Ovary (tissue), 9 donors: ENCODE results near the gene NAA20. TPM values are rescaled to one million over a fixed set of nuclear protein-coding genes. Genes with fewer than 3 reads are reported as not detected.
A peak's percentile ranks its signal among the peaks of the same experiment; 100 is the strongest.

ENCODE experiments used
- DNase-seq, 5 donors: peaks; one replicate each; pipeline ENCODE4 v3.0.0-alpha.2; 2019 to 2020
- H3K27ac ChIP-seq, 2 donors: fragments of 200-600 bp; one replicate each; pipeline versions ENCODE4 v1.5.1 to v1.8.0; 2019 to 2022
- H3K27me3 ChIP-seq: fragments of 200-600 bp; one replicate; pipeline ENCODE4 v1.8.0; 2022
- H3K36me3 ChIP-seq: fragments of 200-600 bp; sonication (generic); one replicate; pipeline ENCODE4 v1.5.1; 2019
- H3K4me1 ChIP-seq: one replicate; pipeline ENCODE4 v1.8.1; 2013; ENCODE audit warnings: mild to moderate bottlenecking, moderate library complexity; ENCODE audit not compliant: insufficient read depth
- H3K4me3 ChIP-seq: fragments of 200-600 bp; sonication (generic); one replicate; pipeline ENCODE4 v1.5.1; 2017
- H3K9me3 ChIP-seq, 2 donors: fragments of 200-600 bp in 1 of 2; sonication (generic) in 1 of 2; one replicate each; pipeline versions ENCODE4 v1.5.1 to v1.8.1; 2013 to 2019; ENCODE audit warnings: mild to moderate bottlenecking in 1 of 2, moderate library complexity in 1 of 2
- EP300 ChIP-seq: sonication (generic); formaldehyde crosslinking; IDR thresholded peaks from one replicate; pipeline ENCODE4 v1.6.1; 2017; ENCODE audit warnings: antibody characterized with exemption
- POLR2A ChIP-seq: fragments of 450-650 bp; IDR thresholded peaks from one replicate; pipeline ENCODE4 v1.6.1; 2017; ENCODE audit warnings: antibody characterized with exemption, mild to moderate bottlenecking, moderate library complexity
- WGBS, 3 donors: extraction: QIAGEN DNeasy Blood & Tissue Kit in 1 of 3; methylation state at CpG; one replicate each; pipeline versions ENCODE4 v1.1.5 to v1.1.7; 2013 to 2017; 5-methylcytosine and 5-hydroxymethylcytosine counted together
- intact Hi-C, 4 donors: fragments of 100-400 bp; cut with DNase I; formaldehyde crosslinking; loops; one replicate each; pipeline versions ENCODE4 v1.11.0 to v1.15.1; 2022 to 2023
- polyA plus RNA-seq, 2 donors: library from polyadenylated mRNA; stranded (reverse); fragments of 200-250 nt in 1 of 2; fragments of 350-450 nt in 1 of 2; fragmentation: Illumina TruSeq in 1 of 2; extraction: RNeasy Lipid Tissue Mini Kit (QIAGEN cat#74804) in 1 of 2; gene quantifications; one replicate each; pipeline ENCODE4 v1.2.3, GENCODE V29; 2013 to 2014
- total RNA-seq, 7 donors: library from RNA; depleted of rRNA in 2 of 7; stranded (reverse); fragments of >200 nt in 2 of 7; fragmentation: NEBNext Ultra II Directional in 3 of 7; extraction: Animal tissue kit (Norgen Biotek cat#: 25700) in 3 of 7; gene quantifications; one replicate each; pipeline versions ENCODE4 v1.1.0 to v1.2.4, GENCODE V29; 2016 to 2023
- TF ChIP-seq, protein P1 (sequence below), 3 donors: fragments of 450-650 bp in 2 of 3; fragments of 200-600 bp in 1 of 3; IDR thresholded peaks; one replicate each; pipeline versions ENCODE4 v1.5.1 to v1.8.0; 2016 to 2022; ENCODE audit warnings: antibody characterized with exemption in 3 of 3, mild to moderate bottlenecking in 1 of 3
- donor health status: DM: no; HTN: no; CAD: no; lungs with moderate emphysema.
- donor health status: DM: no; HTN: no; CAD: no.
- donor health status: Bipolar disorder and iron deficiency.
- donor health status: DM: yes; HTN: yes; CAD: no.
- donor health status: DM: no; HTN: no; CAD: no.
- donor health status: DM: yes; HTN: yes; CAD: no.

NAA20 gene
- total and polyA plus RNA-seq, 9 donors, result 19.4 to 67.6 (median 46.1) TPM

DNA sequence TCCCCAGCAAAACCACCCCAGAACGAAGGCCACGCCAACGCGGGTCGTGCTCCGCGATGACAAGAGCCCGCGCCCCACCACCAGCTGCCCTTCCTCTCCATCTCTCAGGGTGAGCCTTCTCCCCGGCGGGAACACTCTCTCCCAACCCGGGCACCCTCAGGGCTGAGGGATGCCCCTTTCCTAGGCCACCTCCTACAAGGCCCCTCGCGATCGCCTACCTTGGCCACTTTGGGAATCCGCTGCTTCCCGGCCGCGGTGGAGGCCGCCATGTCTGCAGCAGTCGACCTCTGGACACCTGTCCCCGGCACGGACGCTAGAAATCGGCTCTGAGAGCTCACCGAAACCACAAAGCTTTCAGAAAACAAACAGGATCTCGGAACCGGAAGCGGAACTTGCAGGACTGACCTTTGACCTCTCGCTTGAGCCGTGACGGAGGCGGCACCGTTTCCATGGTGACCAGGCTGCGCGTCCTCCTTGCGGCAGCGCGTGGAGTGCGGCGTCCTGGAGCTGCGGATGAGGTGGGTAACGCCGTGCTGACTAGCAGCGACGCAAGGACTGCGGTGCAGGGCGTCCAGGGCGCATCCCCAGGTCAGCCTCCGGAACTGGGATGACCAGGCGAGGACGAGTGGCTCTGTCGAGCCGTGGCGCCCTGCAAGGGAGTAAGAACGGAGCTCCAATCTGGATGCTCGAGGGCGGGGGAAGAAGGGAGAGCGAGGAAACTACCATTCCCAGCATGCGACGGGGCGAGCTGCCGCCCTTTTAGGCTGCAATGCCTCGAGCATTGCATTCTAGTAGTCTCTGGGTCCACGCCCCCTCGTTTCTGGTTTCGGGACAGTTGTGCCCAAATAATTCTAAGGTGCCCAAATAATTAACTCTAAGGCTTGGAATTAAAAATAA, 35.2 kb downstream of the NAA20 start, which contains the start of the genes CFAP61 and CRNKL1:
TSS of gene CFAP61 (plus strand) at position 459 of the 897 bp plus-strand sequence. CDS start 4,122 bp downstream, outside the sequence.
TSS of gene CRNKL1 (minus strand) at position 393 of the 897 bp plus-strand sequence. CDS start at position 269, 124 bp downstream.
- Histone ChIP-seq H3K36me3 (no peaks in the 10 kb centered on the region), H3K27ac (peak within 1 kb of the TSS; percentile 64 to 83), H3K27me3 (no peaks in the 10 kb centered on the region), H3K4me1 (no peaks in the 10 kb centered on the region), H3K9me3 (no peaks in the 10 kb centered on the region), H3K4me3 (peak within 1 kb of the TSS; percentile 99)
- peak; percentile 95 to 97 (median 96) for DNase-seq
- 0 to 1% (median 0%) methylated on average over 67 of the region's 67 CpGs for WGBS, 3 donors
- intact Hi-C loops, result no loop called here
- TF ChIP-seq, protein P1, sequence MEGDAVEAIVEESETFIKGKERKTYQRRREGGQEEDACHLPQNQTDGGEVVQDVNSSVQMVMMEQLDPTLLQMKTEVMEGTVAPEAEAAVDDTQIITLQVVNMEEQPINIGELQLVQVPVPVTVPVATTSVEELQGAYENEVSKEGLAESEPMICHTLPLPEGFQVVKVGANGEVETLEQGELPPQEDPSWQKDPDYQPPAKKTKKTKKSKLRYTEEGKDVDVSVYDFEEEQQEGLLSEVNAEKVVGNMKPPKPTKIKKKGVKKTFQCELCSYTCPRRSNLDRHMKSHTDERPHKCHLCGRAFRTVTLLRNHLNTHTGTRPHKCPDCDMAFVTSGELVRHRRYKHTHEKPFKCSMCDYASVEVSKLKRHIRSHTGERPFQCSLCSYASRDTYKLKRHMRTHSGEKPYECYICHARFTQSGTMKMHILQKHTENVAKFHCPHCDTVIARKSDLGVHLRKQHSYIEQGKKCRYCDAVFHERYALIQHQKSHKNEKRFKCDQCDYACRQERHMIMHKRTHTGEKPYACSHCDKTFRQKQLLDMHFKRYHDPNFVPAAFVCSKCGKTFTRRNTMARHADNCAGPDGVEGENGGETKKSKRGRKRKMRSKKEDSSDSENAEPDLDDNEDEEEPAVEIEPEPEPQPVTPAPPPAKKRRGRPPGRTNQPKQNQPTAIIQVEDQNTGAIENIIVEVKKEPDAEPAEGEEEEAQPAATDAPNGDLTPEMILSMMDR (IDR thresholded peaks at IDR 0.05), result peak in 1 of 3 donors; percentile 52
- TF ChIP-seq EP300, result no peak

DNA sequence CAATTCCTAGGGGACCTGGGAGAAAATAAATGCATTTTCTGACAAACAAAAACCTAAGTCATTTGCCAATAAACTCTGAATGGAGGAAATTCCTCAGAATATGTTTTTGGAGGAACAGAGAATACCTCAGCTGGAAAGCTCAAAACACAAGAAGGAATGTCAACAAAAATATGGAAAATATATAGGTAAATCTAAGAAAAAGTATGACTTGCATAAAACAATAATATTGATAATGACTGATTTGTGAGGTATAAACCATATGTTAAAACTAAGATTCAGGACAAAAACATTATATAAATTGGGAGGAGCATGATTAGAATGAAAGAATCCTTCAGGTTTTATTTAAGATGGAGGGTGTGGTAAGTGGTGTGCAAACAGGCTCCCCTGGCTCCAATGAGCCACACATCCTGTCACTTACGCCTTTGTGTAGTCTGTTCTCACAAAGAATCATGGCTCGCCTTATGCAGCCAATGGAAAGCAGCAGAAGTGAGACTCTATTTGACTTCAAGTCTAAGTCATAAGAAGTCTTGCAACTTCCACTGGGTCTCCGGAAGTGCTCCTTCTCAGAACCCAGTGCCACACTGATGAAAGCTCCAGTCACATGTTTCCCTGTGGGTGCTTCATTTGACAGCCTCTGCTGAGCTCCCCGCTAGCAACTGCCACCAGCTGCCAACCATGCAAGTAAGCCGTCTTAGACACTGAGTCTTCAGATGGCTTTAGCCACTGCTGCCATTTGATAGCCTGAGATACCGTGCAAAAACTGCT, 43.3 kb downstream of the NAA20 start:
- no peaks in the 10 kb centered on the region for H3K4me1 ChIP-seq
- no peak for TF ChIP-seq POLR2A
- TF ChIP-seq, protein P1 (IDR thresholded peaks at IDR 0.05), result no peak
- TF ChIP-seq EP300, result no peak
- H3K27me3 ChIP-seq, result no peaks in the 10 kb centered on the region
- WGBS, 3 donors, result 86 to 88% (median 87%) methylated on average over 6 of the region's 6 CpGs
- no peaks in the 10 kb centered on the region for H3K36me3 ChIP-seq
- DNase-seq, result no peak
- H3K9me3 ChIP-seq, result no peaks in the 10 kb centered on the region
- intact Hi-C loops, result no loop called here
- H3K4me3 ChIP-seq, result no peak overlapping the region
- H3K27ac ChIP-seq, result no peak overlapping the region

DNA sequence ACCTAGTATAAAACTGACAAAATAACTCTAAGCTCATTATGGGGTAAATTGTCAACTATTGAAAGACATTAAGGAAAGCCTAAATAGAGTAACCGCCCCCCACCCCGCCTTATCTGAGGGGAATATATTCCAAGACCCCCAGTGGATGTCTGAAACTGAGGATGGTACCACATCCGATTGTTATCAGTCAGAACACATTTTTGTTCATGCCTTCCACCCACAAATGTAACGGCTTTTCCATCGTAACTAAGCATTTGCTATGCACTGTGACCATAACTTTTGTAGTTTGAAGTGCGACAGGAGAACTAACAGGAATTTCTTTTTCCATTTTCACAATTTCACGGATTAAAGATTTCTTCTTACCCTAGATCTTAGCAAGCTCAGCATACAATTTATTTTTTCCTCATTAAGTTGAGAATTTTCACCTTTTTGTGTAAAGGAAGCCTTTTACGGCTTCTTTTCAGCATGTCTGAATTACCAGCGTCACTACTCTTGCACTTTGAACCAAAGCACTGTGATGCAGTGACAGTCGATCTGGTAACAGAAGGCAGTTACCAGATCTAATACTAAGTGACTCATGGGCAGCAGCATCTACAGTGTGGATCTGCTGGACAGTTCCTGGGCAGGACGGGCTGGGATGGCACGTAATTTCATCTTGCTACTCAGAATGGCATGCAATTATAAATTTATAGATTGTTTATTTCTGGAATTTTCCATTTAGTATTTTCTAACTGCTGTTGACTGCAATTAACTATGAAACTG, 47.0 kb downstream of the NAA20 start:
- intact Hi-C loops, result no loop called here
- TF ChIP-seq EP300, result no peak
- no peak for TF ChIP-seq POLR2A
- TF ChIP-seq, protein P1 (IDR thresholded peaks at IDR 0.05), result no peak
- H3K36me3 ChIP-seq, result no peaks in the 10 kb centered on the region
- no peak overlapping the region for H3K4me3 ChIP-seq
- 69 to 76% (median 72%) methylated on average over 12 of the region's 12 CpGs for WGBS, 3 donors
- H3K4me1 ChIP-seq, result no peaks in the 10 kb centered on the region
- no peak for DNase-seq
- H3K27ac ChIP-seq, result no peak overlapping the region
- no peaks in the 10 kb centered on the region for H3K9me3 ChIP-seq
- no peaks in the 10 kb centered on the region for H3K27me3 ChIP-seq

DNA sequence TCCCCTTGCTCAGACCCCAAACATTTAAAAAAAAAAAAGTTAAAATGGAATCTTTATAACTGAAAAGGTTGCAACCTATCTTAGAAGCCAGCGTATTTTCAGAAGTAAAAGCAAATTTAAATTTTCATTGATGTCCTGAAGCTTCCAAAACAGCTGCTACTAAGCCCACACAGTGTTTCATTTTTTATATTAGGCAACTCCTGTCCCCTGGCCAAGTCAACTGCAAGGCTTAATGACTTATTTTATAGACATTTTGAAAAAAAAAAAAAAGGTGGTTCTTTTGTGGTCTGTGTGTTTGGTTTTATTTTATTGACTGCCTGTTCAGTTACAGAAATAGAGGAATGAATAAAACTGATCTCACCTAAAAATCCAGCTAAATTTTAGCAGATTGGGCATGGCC, 48.2 kb downstream of the NAA20 start:
- Histone ChIP-seq H3K27me3 (no peaks in the 10 kb centered on the region), H3K4me3 (no peak overlapping the region), H3K36me3 (no peaks in the 10 kb centered on the region), H3K9me3 (no peaks in the 10 kb centered on the region), H3K4me1 (no peaks in the 10 kb centered on the region), H3K27ac (no peak overlapping the region)
- TF ChIP-seq EP300, result no peak
- DNase-seq, result no peak
- 39 to 60% (median 54%) methylated on average over 1 of the region's 1 CpG for WGBS, 3 donors
- intact Hi-C loops, result no loop called here
